ENCODE data around the gene RILPL2. TPM values are rescaled to one million over a fixed set of nuclear protein-coding genes. Genes with fewer than 3 reads are reported as not detected.
"Not testable (repeated sequence)": the region's sequence is repeated elsewhere in the genome, so short reads cannot be mapped to it uniquely, and the experiment has no call there.

The RILPL2 gene
- total RNA-seq, 4 donors from 2014 or later = 1.3 to 5.7 (median 3.7) TPM

- no peak for DNase-seq
- Histone ChIP-seq H3K27ac (no peak overlapping the region), H3K27me3 (no peaks in the 10 kb centered on the region), H3K4me1 (peaks cover 6 to 24% (median 20%) of the 10 kb centered on the region in 3 donors), H3K9me3 (no peaks in the 10 kb centered on the region), H3K4me3 (no peak overlapping the region), H3K36me3 (no peaks in the 10 kb centered on the region)
- WGBS, 2 donors = 68% methylated on average over 3 to 4 of the region's 4 CpGs
- no peak for TF ChIP-seq POLR2A (IDR thresholded peaks at IDR 0.05)
- no peak for TF ChIP-seq CTCF (IDR thresholded peaks at IDR 0.05)
- intact Hi-C loops (cut with DNase I) = no loop called here
Measured at GRCh38 chr12:123442774-123443173, 6.3 kb upstream of the RILPL2 start.

GRCh38 chr12:123441523-123442164 lies 5.2 kb upstream of the RILPL2 start:
- intact Hi-C loops (cut with DNase I) = no loop called here
- Histone ChIP-seq H3K27me3 (no peaks in the 10 kb centered on the region), H3K36me3 (no peaks in the 10 kb centered on the region), H3K4me1 (peaks cover 10 to 31% (median 24%) of the 10 kb centered on the region in 3 donors), H3K4me3 (no peak overlapping the region), H3K27ac (no peak overlapping the region), H3K9me3 (no peaks in the 10 kb centered on the region)
- WGBS, 2 donors = 78 to 81% methylated on average over 13 of the region's 13 CpGs
- no peak for TF ChIP-seq POLR2A (IDR thresholded peaks at IDR 0.05)
- no peak for TF ChIP-seq CTCF (IDR thresholded peaks at IDR 0.05)
- DNase-seq = no peak

- Histone ChIP-seq H3K9me3 (no peaks in the 10 kb centered on the region), H3K4me3 (peak overlapping the region; percentile 62 to 95 (median 73)), H3K27ac (peak overlapping the region; percentile 77 to 90 (median 86)), H3K27me3 (no peaks in the 10 kb centered on the region), H3K4me1 (peaks cover 11 to 58% (median 33%) of the 10 kb centered on the region in 3 donors), H3K36me3 (peaks cover 0 to 9% (median 0%) of the 10 kb centered on the region in 3 donors)
- TF ChIP-seq CTCF (IDR thresholded peaks at IDR 0.05) = no peak
- no peak for TF ChIP-seq POLR2A (IDR thresholded peaks at IDR 0.05)
- intact Hi-C loops (cut with DNase I) = no loop called here
- no peak for DNase-seq
- WGBS, 2 donors = 33 to 46% methylated on average over 5 of the region's 5 CpGs
Measured at GRCh38 chr12:123435636-123436016, 858 bp downstream of the RILPL2 start.

- Histone ChIP-seq H3K4me1 (peaks cover 11 to 58% (median 33%) of the 10 kb centered on the region in 3 donors), H3K9me3 (no peaks in the 10 kb centered on the region), H3K27me3 (no peaks in the 10 kb centered on the region), H3K27ac (peak overlapping the region in 3 of 4 donors; percentile 38 to 59 (median 51)), H3K4me3 (peak overlapping the region in 1 of 4 donors; percentile 44), H3K36me3 (peaks cover 0 to 26% (median 5%) of the 10 kb centered on the region in 3 donors)
- TF ChIP-seq POLR2A (IDR thresholded peaks at IDR 0.05) (no peak), CTCF (IDR thresholded peaks at IDR 0.05) (no peak)
- 78 to 85% methylated on average over 2 to 6 of the region's 6 CpGs for WGBS, 2 donors
- intact Hi-C loops (cut with DNase I) = no loop called here
- no peak for DNase-seq
Measured at GRCh38 chr12:123433615-123434014, 2.9 kb downstream of the RILPL2 start.

- DNase-seq = not testable (repeated sequence)
Measured at GRCh38 chr12:123431951-123432817, 4.3 kb downstream of the RILPL2 start.

GRCh38 chr12:123429101-123429500 lies 7.4 kb downstream of the RILPL2 start:
- intact Hi-C loops (cut with DNase I); H3K9me3 ChIP-seq; H3K27me3 ChIP-seq; H3K27ac ChIP-seq; DNase-seq; H3K4me3 ChIP-seq: not testable (repeated sequence)
- H3K36me3 ChIP-seq = peaks cover 0 to 49% (median 8%) of the 10 kb centered on the region in 3 donors
- WGBS, 2 donors = 96 to 97% methylated on average over 8 of the region's 8 CpGs
- peaks cover 7 to 27% (median 13%) of the 10 kb centered on the region in 3 donors for H3K4me1 ChIP-seq

More at GRCh38 chr12:123431951-123432817, 4.3 kb downstream of the RILPL2 start:
- H3K9me3 ChIP-seq; H3K27me3 ChIP-seq; intact Hi-C loops (cut with DNase I): not testable (repeated sequence)
- peaks cover 0 to 41% (median 8%) of the 10 kb centered on the region in 3 donors for H3K36me3 ChIP-seq
- H3K27ac ChIP-seq = peak overlapping the region in 3 of 4 donors; percentile 38 to 59 (median 46)
- WGBS, 2 donors = 48 to 57% methylated on average over 11 to 14 of the region's 15 CpGs
- peak overlapping the region in 2 of 4 donors; percentile 24 to 44 for H3K4me3 ChIP-seq
- peaks cover 11 to 56% (median 33%) of the 10 kb centered on the region in 3 donors for H3K4me1 ChIP-seq
